GM21786 (cell line): ENCODE measurements around the gene SIRT6.
"Not testable (repeated sequence)": the region's sequence is repeated elsewhere in the genome, so short reads cannot be mapped to it uniquely, and the experiment has no call there.

ENCODE experiments used
- ATAC-seq: cut with Tn5 transposase; IDR thresholded peaks from one replicate; pipeline ENCODE4 v1.9.1; 2021; ENCODE audit not compliant: unreplicated experiment

Gene SIRT6

DNA sequence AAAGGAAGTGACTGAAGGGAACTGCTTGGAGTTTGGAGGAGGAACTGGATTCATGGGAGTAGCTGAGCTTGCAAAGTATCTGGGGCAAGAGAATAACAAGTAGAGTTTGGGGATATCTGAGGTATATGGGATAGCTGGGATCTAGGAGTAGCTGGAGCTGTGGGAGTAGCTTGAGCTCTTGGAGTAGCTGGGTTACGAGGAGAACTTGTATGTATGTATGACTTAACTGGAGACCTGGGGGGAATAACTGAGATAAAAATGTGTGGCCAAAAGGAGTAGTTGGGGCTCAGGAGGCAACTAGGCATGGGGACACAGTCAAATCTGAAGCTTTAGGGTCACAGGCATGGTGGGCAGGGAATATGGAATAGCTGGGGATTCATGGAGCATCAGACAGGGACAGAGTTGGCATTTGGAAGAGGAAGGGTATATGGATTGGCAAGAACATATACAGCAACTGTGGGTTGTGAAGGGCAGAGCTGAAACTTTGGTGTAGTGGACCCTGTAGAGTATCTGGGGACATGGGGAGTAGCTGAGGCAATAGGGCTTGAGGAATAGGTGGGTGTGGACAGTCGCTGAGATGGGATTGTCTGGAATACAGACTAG, 18.7 kb upstream of the SIRT6 start:
- ATAC-seq = no peak

DNA sequence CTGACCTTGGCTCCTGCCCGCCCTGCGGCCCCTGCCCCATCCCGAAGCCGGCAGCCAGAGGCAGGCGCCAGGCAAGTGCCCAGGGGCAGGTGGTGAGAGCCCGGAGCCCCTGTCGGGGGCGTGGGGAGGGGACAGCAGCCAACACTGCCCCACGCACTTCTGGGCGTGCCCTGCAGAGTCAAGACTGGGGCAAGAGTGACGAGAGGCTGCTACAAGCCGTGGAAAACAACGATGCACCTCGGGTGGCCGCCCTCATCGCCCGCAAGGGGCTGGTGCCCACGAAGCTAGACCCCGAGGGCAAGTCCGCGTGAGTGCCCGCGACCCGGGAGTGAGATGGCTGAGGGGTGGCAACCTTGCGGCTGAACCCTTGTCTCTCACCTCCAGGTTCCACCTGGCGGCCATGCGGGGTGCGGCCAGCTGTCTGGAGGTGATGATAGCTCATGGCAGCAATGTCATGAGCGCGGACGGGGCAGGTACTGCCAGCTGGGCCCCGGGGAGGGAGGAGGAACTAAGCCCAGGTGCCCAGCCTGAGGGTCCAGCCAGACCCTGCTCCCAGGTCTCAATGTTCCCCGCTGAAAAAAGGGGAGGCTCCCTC, 17.4 kb upstream of the SIRT6 start:
- no peak for ATAC-seq

DNA sequence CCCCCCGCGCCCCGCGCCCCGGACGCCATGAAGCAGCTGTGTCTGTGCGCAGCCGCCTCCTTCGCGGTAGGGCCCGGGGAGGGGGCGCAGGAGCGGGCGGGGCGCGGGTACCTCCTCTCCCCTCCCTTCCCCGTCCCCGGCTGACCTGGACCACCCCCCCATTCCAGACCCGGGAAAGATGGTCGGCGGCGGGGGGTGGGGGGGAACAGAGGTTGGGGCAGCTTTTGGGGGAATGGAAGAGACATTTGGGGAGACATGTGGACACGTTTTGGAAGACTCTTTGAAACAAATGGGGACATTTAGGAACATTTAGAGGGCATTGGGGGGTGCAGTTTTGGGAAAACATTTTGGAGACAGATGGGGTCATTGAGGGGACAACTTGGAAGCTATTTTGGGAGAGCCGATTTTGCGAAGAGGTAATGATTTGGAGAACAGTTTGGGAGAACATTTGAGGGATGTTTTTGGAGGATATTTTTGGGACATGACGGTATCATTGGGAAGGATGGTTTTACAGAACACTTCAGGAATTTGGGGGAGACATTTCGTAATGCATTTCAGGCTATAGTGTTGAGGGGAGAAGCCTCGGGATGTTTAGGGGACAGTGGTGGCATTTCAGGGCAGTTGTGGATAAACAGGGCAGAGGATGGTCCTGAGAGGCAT, 16.2 kb upstream of the SIRT6 start:
- ATAC-seq = no peak

DNA sequence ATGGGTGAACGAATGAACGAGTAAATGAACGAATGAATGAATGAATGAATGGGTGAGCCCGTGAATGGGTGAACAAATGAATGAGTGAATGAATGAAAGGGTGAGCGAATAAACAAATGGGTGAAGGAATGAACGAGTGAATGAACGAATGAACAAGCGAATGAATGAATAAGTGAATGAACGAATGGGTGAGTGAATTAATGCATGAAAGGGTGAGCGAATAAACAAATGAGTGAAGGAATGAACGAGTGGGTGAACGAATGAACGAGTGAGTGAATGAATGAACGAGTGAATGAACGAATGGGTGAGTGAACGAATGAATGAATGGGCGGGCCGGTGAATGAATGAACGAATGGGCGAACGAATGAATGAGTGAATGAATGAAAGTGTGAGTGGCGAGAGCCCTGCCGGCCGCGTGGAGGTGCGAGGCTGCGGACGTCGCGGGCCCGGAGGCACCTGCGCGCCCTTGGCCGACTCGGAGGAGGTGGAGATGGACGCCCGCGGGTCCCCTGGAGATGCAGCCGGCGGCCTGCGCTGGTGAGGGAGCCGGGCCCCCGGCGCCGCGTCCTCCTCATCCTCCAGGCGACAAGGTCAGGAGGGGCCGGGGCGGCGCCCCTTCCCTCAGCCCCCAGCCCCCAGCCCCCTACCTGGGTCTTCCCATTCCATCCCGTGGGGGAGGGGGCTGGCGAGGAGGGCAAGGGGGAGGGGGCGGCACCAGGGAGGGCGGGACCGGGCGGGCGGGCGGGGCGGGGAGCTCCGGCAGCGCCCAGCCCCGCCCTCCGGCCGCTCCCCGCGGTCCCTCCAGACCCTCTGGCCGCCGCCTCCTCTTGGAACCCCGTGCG, 15.5 kb upstream of the SIRT6 start:
- ATAC-seq = no peak

DNA sequence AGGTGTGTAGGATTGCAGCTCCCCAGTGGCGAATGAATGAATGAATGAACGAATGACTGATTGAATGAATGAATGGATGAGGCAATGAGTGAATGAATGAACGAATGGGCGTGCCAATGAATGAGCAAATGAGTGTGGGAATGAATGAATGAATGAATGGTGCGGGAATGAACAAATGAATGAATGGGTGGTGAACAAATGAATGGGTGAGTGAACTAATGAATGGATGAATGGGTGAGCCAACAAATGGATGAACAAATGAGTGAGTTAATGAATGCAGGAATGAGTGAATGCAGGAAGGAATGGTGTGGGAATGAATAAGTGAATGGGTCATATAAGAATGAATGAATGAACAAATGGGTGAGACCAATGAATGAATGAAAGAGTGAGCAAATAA, 14.9 kb upstream of the SIRT6 start:
- no peak for ATAC-seq

DNA sequence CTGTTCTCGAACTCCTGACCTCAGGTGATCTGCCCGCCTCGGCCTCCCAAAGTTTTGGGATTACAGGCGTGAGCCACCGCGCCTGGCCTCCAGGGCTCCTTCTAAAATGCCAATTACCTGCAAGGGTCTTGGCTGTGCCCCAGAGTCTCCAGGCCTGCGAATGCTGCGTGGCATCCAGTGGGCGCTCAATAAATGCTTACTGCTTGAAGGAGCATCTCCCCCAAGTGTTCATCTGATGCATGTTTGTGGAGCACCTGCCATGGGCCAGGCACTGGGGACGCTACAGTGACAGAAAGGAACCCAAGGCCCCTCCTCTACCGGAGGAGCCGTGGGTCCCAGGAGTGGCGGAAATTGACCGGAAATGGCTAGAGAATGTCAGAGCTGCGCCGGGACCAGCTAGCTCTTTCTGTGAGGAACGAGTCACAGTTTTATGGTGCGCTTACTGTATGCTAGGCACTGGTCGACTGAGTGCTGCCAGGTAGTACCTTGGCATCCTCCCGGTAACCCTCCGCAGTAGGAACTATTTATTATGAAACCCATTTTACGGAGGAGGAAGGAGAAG, 14.3 kb upstream of the SIRT6 start:
- no peak for ATAC-seq

DNA sequence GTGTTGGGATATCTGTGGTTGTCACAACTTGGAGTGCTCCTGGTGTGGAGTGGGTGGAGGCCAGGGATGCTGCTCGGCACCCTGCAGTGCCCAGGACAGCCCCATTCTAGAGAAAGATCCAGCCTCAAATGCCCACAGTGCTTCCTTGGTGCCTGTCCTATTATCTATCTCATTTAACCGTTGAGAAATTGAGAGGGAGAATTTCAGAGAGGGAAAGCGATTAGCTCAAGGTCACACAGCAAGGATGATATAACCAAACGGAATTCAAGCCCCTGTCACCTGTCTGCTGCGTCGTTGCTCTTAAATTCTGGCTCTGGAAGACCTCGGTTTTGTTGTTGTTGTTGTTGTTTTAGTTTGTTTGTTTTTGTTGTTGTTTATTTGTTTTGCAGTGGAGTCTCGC, 13.6 kb upstream of the SIRT6 start:
- ATAC-seq = no peak

DNA sequence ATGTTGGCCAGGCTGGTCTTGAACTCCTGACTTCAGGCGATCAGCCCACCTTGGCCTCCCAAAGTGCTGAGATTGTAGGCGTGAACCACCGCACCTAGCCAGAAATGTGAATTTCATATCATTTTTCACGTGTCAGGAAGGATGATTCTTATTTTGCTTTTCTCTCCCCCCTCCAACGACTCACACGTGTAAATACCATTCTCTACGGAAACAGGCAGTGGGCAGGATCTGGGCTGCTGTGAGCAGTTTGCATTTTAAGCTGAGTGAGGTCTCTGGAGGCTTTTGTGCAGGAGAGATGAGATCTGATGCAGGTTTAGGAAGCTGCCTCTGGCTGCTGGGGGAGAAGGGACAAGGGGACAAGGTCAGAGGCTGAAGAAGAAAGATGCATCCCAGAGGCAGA, 12.0 kb upstream of the SIRT6 start:
- ATAC-seq = no peak

DNA sequence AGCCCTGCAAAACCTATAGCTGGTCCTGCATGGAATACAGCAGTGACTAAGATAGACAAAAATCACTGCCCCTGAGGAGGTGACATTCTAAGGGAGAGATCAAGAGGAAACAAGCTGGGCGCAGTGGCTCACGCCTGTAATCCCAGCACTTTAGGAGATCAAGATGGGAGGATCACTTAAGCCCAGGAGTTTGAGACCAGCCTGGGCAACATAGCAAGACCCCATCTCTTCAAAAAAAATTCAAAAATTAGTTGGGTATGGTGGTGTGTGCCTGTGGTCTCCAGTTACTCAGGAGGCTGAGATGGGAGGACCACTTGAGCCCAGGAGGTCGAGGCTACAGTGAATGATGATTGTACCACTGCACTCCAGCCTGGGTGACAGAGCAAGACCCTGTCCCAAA, 10.2 kb upstream of the SIRT6 start:
- ATAC-seq = not testable (repeated sequence)

DNA sequence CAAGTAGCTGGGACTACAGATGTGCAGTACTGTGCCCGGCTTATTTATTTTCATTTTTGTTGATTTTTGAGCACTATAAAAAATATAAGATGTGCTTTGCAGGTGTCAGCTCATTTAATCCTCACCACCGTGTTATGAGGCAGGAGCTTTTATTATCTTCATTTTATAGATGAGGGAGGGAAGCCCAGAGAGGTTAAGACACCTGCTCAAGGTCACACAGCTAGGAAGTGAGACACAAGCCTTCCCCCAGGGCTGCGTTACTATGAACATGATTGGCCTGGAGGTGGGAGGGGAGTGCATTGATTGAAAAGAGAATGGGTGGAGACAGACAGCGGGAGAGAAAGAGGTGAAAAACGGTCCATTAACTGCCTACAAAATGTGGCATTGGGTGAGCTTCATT, 7.3 kb upstream of the SIRT6 start:
- no peak for ATAC-seq

DNA sequence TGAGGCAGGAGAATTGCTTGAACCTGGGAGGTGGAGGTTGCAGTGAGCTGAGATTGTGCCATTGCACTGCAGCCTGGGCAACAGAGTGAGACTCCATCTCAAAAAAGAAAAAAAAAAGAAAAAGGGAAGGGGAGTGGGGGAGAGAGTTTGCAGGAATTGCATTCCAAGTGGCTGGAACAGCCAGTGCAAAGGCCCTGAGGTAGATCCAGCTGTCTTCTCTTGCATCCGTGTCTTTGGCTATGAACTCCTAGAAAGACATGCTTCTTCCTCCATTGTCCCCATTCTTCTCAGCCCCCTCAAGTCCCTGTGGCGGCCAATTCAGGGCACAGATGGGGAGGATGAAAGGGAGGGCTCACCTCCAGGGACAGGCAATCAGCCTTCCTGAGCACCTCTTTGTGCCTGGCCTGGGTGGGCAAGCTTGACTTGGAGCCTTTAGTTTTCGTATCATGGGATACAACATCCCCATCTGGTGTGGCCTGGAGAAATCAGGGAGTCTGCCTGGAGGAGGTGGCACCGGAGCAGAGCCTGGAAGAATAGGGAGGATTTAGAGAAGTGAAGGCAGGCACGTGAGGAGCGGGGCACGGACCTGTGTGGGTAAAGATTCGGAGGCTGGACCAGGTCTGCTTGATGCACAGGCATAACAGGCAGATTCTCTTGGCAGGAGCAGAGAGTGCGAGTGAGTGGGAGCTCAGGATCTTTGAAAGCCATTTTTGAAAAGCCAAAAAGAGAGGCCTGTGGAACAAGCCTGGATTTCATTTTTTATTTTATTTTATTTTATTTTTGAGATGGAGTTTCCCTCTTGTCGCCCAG, 5.2 kb upstream of the SIRT6 start:
- no peak for ATAC-seq

DNA sequence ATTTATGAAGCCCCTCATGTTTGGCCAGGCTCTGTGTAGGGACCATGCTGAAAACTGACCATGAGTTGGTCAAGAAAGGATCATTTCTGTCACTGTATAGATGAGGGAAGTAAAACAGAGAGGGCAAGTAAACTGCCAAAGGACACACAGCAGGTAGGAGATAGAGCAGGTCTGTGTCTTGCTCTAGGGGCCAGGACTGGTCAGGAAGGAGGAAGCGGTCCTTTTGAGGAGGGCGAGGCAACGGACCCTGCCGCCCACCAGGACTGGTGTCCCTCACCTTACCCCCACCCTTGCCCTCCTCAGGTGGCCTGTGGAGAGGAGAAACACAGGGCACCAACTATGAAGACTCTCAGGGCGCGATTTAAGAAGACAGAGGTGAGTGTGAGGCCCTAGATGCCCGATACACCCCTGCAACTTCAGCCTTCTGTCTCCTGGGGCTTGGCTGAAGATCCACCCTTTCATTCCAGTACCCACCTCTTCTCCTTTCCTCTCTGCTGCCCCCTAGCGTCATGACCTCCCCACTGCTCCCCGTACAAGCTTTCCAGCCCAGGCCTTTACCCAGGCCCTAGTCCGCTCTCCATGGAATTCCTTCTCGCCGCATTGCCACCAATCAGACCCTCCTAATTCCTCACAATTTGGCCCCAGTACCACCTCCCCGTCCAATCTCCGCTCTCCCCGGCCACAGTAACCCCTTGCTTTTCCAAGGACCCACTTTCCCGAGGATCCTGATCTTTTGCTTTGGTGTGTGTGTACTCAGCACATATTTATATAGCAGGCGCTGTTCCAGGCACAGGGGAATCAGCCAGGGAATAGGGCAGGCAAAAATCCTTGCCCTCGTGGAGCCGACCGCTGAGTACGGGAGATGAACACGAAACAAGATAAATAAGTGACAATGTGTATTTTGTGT, 4.0 kb upstream of the SIRT6 start:
- no peak for ATAC-seq

DNA sequence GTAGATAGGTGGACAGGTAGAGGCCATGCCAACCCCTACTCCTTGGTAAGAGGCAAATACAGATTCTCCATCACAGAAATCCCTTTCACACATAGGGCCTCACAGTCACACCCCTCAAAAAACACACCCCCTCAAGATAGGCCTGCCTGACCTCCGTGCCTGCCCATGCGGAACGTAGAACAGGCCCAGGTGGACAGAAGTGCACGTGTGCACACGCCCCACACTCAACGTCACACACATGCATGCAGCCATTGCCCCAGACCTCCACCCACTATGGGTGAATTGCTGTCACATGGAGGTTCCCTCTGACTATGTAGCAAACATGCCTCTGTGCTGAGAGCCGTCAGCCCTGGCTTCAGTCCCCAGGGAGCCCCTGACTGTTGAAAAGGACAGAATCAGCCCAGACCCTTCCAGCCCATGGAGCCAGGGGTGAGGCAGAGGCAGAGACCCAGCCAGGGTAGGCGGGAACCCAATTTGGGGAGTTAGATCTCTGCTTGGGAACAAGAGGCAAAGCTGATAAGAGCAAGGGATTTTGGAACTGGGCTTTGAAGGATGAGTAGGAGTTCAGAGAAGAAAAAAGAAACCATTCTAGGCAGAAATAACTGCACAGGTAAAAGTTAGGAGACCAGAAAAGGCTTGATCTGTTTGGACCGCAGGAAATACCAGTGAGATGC, 3.2 kb upstream of the SIRT6 start:
- ATAC-seq = no peak

DNA sequence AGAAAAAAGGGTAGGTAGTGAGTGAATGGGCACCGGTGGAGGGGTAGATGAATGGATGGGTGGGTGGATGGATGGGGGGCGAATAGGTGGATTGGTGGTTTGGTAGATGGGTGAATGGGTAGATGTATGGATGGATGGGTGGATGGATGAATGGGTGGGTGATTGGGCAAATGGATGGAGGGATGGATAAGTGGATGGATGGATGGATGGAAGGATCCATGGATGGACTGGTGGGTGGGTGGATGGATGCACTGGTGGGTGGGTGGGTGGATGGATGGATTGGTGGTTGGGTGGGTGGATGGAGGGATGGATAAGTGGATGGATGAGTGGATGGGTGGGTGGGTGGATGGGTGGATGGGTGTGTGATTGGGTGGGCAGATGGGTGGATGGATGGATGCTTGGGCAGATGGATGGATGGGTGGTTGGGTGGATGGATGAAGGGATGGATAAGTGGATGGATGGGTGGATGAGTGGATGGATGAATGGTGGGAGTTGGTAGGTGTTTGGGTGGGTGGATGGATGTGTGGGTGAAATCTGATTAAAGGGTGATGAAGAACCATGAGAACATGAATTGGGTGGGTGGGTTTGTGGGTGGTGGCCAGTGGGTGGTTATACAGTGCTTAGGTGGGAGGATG, 2.5 kb upstream of the SIRT6 start:
- ATAC-seq = no peak

DNA sequence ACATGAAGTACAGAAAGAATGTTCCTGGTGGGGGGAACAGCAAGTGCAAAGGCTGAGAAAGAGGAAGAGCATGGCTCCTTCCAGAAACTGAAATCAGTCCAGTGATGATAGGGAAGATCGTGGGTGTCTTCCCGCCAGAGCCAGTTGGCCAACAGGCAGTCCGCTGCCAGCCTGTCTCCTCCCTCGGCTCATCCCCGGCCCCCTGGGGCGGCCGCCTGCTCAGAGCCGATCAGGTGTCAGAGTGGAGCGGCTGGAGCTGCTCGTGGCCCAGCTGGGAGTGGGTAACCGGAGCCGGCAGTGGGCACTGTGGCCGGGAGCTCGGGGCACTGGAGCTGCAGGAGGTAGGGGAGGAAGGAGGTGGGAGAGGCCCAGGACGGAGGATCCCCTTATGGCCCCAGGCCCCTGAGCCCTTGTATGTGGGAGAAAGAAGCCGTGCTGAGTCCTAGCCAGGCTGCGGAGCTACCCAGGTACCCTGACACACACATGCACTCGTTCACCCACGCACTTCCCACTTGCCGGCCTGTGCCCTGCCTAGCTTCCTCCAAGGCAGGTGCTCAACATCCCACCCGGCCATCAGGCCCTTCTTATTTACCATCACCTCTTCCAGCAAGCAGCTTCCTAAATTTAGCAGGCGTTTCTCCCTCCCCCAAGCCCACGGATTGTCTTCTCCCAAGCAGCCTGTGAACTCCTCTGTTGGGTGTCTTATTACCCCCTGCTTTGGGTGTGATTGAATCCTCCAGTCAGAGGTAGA, 1.8 kb upstream of the SIRT6 start:
- no peak for ATAC-seq

DNA sequence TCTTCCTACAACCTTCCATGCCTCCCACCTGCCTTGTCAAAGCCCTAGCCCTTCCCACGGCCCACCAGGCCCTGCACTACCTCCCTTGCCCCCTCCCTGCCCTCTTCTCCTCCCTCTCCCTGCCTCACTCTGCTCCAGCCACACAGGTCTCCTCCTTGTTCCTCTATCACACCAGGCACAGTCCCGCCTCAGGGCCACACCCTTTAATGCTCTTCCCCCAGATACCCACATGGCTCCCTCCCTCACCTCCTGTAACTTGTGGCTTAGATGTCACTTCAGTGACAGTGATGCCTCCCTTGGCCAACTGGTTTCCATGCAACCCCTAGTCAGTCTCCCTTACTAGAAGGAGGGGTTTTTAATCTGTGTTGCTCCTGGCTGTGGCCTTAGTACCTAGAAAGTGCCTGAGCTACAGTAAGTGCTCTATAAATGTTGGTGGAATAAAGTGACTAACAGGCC, 1.3 kb downstream of the SIRT6 start:
- no peak for ATAC-seq

DNA sequence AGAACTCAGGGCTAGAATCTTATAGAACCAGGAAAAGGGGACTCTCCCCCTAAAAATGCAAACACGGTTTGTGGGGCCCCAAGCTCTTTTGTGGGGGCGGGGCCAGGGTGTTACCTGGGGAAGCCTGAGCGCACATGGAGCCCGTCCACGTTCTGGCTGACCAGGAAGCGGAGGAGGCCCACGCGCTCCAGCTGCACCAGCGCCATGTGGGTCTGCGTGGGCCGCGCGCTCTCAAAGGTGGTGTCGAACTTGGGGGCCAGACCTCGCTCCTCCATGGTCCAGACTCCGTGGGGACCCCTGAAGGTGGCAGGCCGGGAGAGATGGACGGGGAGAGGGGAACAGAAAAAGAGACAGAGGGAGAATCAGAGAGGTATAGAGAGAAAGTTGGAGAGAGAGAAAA, 3.4 kb downstream of the SIRT6 start:
- ATAC-seq = no peak

DNA sequence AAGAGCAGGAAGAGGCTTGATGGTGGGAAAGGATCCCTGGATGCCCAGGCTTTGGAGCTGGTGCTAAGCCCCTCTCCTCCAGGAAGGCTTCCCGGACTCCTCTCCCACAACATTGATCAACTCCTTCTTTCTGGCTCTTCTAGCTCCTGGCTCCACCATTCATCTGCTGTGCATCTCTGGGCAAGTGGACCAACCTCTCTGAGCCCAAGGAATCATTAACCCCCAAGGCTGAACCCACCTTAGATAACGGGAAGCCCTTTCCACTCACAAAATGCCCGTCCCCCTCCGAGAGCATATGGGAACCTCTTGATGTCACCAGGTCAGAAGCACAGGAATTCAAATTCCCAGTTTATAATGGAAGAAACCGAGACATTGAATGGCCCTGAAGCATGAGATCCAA, 5.2 kb downstream of the SIRT6 start:
- no peak for ATAC-seq
